NK-92 (cell line): Measurements from ENCODE around the gene PPP6R3.
"Not testable (repeated sequence)": the region's sequence is repeated elsewhere in the genome, so short reads cannot be mapped to it uniquely, and the experiment has no call there.

Experiments
- DNase-seq: peaks from one replicate; lab custom pipeline; 2025; ENCODE audit not compliant: unreplicated experiment; lab: John Stamatoyannopoulos, UW

Gene PPP6R3

GRCh38 chr11:68591719-68592118, 131.2 kb downstream of the PPP6R3 start:
- no peak for DNase-seq

GRCh38 chr11:68593441-68593840, 132.9 kb downstream of the PPP6R3 start:
- DNase-seq, result no peak

- no peak for DNase-seq
Observed at GRCh38 chr11:68594123-68594522, 133.6 kb downstream of the PPP6R3 start.

DNA sequence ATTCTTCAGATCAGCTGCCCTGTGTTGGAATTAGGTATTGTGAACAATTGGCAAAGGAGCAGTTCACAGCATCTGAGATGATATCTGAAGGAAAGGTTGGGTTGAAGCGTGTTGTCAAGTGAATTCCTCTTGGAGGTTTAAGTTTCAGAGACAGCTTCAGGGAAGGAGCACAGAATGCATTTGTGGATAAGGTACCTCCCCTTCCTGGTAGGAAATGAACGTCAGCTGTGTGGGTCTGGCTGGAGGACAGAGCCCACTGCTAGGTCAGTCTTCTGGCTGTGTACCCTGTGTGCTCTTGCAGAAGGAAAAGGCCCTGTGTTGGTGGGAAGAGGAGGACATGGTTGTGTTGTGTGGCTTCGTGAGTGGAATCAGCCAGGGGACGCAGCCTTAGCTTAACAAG, 135.7 kb downstream of the PPP6R3 start:
- no peak for DNase-seq

- no peak for DNase-seq
Observed at GRCh38 chr11:68598816-68599653, 138.5 kb downstream of the PPP6R3 start.

DNA sequence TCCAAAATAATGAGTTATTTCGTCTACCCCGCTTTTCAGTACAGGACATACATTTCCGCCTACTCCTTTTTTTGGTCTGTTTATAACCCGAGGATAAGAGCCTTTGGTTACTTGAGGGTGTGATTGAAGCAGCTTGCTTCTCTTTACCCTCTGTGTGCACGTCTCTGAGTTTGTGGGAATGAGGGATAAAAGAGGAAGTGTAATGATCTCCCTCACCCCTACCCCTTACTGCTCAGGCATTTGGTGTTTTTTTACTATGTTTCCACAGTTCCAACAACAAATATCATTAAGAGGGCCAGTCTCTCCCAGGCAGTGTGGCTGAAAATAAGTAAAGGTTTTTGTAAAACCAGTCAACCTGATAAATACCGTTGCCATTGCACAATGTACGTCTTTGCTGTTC, 140.6 kb downstream of the PPP6R3 start:
- DNase-seq, result no peak

GRCh38 chr11:68609761-68610160, 149.2 kb downstream of the PPP6R3 start:
- no peak for DNase-seq

DNA sequence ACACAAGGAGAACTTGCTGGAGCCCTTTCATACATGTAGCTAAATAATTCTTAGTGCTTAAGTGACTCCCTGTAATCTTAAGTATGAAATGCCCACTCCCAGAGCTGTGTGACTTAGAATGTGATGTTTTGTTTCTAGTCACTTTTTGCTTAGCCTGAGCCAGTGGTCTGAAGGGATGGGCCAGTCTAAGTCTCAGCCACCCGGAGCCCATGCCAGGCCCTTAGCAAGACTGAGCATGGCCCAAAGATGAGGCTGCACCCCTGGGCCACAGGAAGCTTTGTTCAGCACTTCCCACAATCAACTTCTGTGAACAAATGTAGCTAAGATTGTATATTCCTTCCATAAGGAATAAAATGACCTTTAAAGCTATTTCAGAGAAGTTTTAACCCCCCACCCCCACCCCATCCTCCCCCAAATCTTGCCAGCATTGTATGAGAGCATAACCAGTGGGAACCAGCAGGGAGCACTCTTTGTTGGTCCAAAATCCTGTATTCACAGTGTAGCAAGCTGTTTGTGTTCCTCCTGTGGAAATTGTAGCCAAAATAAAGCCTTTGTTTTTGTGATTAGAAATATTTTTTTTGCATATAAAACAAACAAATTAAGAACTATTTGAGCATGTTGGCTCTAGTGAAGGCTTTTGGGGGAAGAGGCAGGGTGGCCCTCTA, 150.0 kb downstream of the PPP6R3 start:
- DNase-seq, result no peak

DNA sequence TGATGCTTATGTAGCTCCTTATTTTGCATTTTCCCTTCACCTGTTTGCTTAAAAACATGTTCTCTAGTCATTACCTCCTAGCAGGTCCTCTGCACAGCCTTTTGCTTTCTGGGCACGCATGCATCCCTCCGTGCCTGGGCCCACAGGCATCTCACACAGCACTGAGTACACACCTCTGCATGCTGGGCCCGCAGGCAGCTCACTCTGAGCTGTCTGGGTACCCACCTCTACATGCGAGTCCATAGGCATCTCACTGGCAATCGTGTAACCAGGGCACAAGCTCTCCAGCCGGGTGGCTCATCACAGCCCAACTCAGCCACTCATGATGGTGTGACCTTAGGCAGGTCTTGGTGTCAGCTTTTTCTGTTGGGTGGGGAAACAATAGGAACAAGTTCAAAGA, 155.1 kb downstream of the PPP6R3 start:
- no peak for DNase-seq

- DNase-seq, result no peak
Observed at GRCh38 chr11:68617925-68618809, 157.6 kb downstream of the PPP6R3 start.

DNA sequence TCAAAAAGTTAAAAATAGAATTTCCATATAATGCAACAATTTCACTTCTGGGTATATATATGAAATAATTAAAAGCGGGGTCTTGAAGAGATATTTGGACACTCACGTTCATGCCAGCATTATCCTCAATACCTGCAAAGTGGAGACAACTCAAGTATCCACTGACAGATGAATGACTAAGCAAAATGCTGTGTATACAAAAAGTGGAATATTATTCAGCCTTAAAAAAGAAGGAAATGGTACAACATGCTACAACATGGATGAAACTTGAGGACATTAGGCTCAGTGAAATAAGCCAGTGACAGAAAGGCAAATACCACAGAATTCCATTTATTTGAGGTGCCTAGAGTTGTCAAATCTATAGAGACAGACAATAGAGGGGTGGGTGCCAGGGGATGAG, 161.3 kb downstream of the PPP6R3 start:
- DNase-seq, result no peak

GRCh38 chr11:68623706-68624105, 163.2 kb downstream of the PPP6R3 start:
- not testable (repeated sequence) for DNase-seq

DNA sequence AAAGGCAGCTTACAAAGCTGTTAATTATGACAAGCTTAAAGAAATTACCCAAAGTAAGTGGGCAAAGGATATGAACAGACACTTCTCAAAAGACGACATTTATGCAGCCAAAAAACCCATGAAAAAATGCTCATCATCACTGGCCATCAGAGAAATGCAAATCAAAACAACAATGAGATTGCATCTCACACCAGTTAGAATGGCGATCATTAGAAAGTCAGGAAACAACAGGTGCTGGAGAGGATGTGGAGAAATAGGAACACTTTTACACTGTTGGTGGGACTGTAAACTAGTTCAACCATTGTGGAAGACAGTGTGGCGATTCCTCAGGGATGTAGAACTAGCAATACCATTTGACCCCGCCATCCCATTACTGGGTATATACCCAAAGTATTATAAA, 164.5 kb downstream of the PPP6R3 start:
- not testable (repeated sequence) for DNase-seq

- not testable (repeated sequence) for DNase-seq
Observed at GRCh38 chr11:68626236-68626635, 165.7 kb downstream of the PPP6R3 start.

GRCh38 chr11:68628837-68629236, 168.3 kb downstream of the PPP6R3 start:
- not testable (repeated sequence) for DNase-seq

DNA sequence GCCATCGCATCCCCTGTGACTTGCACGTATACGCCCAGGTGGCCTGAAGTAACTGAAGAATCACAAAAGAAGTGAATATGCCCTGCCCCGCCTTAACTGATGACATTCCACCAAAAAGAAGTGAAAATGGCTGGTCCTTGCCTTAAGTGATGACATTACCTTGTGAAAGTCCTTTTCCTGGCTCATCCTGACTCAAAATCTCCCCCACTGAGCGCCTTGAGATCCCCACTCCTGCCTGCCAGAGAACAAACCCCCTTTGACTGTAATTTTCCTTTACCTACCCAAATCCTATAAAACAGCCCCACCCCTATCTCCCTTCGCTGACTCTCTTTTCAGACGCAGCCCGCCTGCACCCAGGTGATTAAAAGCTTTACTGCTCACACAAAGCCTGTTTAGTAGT, 171.8 kb downstream of the PPP6R3 start:
- not testable (repeated sequence) for DNase-seq

DNA sequence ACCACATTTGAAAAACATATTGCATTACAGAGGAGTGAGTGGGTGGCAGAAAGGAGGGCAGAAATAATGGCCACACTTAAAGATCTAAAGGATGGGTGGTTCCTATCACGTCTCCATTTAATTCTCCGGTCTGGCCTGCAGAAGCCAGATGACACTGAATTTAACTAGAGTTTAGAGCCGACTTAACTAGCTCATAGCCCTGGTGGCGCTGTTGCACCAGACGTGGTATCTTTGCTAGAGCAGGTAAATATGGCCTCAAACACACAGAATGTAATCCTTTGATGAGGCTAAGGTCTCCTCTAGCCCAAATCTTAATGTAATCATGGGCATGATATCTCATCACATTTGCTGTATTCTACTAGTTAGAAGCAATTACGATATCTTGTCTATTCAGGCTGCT, 172.2 kb downstream of the PPP6R3 start:
- DNase-seq, result no peak

GRCh38 chr11:68634606-68635005, 174.1 kb downstream of the PPP6R3 start:
- not testable (repeated sequence) for DNase-seq

DNA sequence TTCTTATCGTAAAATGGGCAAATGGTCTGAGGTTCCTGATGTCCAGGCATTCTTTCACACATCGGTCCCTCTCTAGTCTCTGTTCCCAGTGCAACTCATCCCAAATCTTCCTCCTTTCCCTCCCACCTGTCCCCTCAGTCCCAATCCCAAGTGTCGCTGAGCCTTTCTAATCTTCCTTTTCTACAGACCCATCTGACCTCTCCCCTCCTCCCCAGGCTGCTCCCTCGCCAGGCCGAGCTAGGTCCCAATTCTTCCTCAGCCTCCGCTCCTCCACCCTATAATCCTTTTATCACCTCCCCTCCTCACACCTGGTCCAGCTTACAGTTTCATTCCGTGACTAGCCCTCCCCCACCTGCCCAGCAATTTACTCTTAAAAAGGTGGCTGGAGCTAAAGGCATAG, 174.6 kb downstream of the PPP6R3 start:
- not testable (repeated sequence) for DNase-seq

DNA sequence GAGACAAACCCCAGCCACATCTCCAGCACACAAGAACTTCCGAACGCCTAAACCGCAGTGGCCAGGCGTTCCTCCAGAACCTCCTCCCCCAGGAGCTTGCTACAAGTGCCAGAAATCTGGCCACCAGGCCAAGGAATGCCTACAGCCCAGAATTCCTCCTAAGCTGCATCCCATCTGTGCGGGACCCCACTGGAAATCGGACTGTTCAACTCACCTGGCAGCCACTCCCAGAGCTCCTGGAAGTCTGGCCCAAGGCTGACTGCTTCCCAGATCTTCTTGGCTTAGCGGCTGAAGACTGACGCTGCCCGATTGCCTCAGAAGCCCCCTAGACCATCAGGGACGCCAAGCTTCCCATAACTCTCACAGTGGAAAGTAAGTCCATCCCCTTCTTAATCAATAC, 175.3 kb downstream of the PPP6R3 start:
- DNase-seq, result not testable (repeated sequence)

DNA sequence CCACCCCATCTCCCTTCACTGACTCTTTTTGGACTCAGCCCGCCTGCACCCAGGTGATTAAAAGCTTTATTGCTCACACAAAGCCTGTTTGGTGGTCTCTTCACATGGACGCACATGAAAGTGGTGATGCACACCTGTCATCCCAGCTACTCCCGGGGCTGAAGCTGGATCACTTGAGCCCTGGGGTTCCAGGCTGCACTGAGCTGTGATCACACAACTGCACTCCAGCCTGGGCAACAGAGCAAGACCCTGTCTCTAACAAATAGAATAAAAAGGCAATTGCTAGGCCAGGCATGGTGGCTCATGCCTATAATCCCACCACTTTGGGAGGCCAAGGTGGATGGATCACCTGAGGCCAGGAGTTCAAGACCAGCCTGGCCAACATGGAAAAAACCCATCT, 178.8 kb downstream of the PPP6R3 start:
- DNase-seq, result not testable (repeated sequence)
